Measurements from ENCODE around the gene NHEJ1. TPM values are rescaled to one million over a fixed set of nuclear protein-coding genes. Genes with fewer than 3 reads are reported as not detected.

Gene NHEJ1
- total and polyA plus RNA-seq, 9 of the 15 experiments (the other 6 are each of a cell fraction or from before 2014, with no cell fraction given): 9.0 to 23.7 (median 13.9) TPM

GRCh38 chr2:219078126-219078525, 82.5 kb downstream of the NHEJ1 start (continued):
- TF ChIP-seq DPF2 (IDR thresholded peaks at IDR 0.05) (no peak), CC2D1A (IDR thresholded peaks at IDR 0.05) (no peak), SREBF2 (CRISPR knock-in tag; IDR thresholded peaks at IDR 0.05) (no peak), PTTG1 (tag; IDR thresholded peaks at IDR 0.05; ENCODE audit: low read depth) (no peak), ZNF644 (tag; IDR thresholded peaks at IDR 0.05; ENCODE audit: low read depth) (no peak)
- TF ChIP-seq, protein P1, sequence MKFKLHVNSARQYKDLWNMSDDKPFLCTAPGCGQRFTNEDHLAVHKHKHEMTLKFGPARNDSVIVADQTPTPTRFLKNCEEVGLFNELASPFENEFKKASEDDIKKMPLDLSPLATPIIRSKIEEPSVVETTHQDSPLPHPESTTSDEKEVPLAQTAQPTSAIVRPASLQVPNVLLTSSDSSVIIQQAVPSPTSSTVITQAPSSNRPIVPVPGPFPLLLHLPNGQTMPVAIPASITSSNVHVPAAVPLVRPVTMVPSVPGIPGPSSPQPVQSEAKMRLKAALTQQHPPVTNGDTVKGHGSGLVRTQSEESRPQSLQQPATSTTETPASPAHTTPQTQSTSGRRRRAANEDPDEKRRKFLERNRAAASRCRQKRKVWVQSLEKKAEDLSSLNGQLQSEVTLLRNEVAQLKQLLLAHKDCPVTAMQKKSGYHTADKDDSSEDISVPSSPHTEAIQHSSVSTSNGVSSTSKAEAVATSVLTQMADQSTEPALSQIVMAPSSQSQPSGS (CRISPR knock-in tag; IDR thresholded peaks at IDR 0.05): no peak

DNA sequence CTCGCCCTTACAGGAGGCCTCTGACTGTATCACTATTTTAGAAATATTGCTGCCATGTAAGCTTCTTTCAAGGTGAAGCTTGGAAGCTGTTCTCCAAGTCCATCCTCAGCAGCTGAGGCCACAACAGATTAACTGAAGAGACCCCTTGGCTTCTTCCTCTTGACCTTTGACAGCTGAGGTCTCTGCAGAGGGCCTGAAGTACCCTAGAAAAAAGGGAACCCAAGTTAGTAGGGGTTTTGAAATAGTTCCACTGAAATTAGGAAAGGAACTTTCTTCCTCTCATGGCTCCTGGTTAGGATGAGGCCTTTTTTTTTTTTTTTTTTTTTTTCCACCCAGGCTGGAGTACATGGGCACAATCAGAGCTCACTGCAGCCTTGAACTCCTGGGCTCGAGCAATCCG, 84.4 kb downstream of the NHEJ1 start:
- Histone ChIP-seq H2AFZ (ENCODE audit: low read depth, low read length) (no peak overlapping the region), H3K27ac (ENCODE audit: extremely low read depth, low read depth, low read length) (no peak overlapping the region), H3K9me1 (ENCODE audit: control insufficient read depth, insufficient read depth, low read length) (no peaks in the 10 kb centered on the region), H3K9me3 (replicated peaks; ENCODE audit: control insufficient read depth, insufficient read depth, low read depth, low read length) (no peaks in the 10 kb centered on the region), H3K36me3 (ENCODE audit: control insufficient read depth, insufficient read depth, low read length) (peaks cover 5% of the 10 kb centered on the region; the same call in 1 of the 3 replicates), H3K4me2 (ENCODE audit: insufficient read depth, low read length) (no peak overlapping the region), H3K9ac (ENCODE audit: insufficient read depth in 1 of 2, low read depth in 2 of 2, low read length in 2 of 2) (no peak overlapping the region), H3K4me3 (no peak overlapping the region), H4K20me1 (replicated peaks; ENCODE audit: control insufficient read depth, insufficient read depth, low read length) (no peaks in the 10 kb centered on the region; the same call in 1 of the 2 replicates), H3K4me1 (replicated peaks in 1 of 2; ENCODE audit: control insufficient read depth in 2 of 2, insufficient read depth in 2 of 2, low read length in 2 of 2) (no peaks in the 10 kb centered on the region), H3K79me2 (ENCODE audit: control insufficient read depth, insufficient read depth, low read length) (no peaks in the 10 kb centered on the region), H3K27me3 (ENCODE audit: control insufficient read depth in 2 of 2, insufficient read depth in 2 of 2, low read length in 2 of 2) (no peaks in the 10 kb centered on the region)
- no TSS peak for BruUV-seq (replicated peaks)
- POLR2A ChIA-PET: no interaction called here
- TF ChIP-seq KAT7 (CRISPR knock-in tag; IDR thresholded peaks at IDR 0.05; ENCODE audit: borderline replicate concordance) (no peak), ZNF561 (CRISPR knock-in tag; conservative IDR thresholded peaks at IDR 0.05) (no peak), ETV1 (tag; conservative IDR thresholded peaks at IDR 0.05; ENCODE audit: low read depth) (no peak), TCF15 (CRISPR knock-in tag; IDR thresholded peaks at IDR 0.05) (no peak), ZNF699 (CRISPR knock-in tag; IDR thresholded peaks at IDR 0.05; ENCODE audit: insufficient replicate concordance) (no peak), ZNF785 (CRISPR knock-in tag; IDR thresholded peaks at IDR 0.05) (no peak)
- TF ChIP-seq, protein P2, sequence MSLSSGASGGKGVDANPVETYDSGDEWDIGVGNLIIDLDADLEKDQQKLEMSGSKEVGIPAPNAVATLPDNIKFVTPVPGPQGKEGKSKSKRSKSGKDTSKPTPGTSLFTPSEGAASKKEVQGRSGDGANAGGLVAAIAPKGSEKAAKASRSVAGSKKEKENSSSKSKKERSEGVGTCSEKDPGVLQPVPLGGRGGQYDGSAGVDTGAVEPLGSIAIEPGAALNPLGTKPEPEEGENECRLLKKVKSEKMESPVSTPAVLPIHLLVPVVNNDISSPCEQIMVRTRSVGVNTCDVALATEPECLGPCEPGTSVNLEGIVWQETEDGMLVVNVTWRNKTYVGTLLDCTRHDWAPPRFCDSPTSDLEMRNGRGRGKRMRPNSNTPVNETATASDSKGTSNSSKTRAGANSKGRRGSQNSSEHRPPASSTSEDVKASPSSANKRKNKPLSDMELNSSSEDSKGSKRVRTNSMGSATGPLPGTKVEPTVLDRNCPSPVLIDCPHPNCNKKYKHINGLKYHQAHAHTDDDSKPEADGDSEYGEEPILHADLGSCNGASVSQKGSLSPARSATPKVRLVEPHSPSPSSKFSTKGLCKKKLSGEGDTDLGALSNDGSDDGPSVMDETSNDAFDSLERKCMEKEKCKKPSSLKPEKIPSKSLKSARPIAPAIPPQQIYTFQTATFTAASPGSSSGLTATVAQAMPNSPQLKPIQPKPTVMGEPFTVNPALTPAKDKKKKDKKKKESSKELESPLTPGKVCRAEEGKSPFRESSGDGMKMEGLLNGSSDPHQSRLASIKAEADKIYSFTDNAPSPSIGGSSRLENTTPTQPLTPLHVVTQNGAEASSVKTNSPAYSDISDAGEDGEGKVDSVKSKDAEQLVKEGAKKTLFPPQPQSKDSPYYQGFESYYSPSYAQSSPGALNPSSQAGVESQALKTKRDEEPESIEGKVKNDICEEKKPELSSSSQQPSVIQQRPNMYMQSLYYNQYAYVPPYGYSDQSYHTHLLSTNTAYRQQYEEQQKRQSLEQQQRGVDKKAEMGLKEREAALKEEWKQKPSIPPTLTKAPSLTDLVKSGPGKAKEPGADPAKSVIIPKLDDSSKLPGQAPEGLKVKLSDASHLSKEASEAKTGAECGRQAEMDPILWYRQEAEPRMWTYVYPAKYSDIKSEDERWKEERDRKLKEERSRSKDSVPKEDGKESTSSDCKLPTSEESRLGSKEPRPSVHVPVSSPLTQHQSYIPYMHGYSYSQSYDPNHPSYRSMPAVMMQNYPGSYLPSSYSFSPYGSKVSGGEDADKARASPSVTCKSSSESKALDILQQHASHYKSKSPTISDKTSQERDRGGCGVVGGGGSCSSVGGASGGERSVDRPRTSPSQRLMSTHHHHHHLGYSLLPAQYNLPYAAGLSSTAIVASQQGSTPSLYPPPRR (CRISPR knock-in tag; IDR thresholded peaks at IDR 0.05; ENCODE audit: borderline replicate concordance): no peak
- CTCF ChIA-PET (ENCODE audit: low intra/inter-chr PET ratio): no interaction called here
- ATAC-seq (no peak), DNase-seq (ENCODE audit: extremely low read depth in 1 of 4, low spot score in 3 of 4) (no peak), FAIRE-seq (no peak)
- WGBS (ENCODE audit: insufficient coverage, low coverage, missing lambda C conversion rate): 80% methylated on average over 3 of the region's 3 CpGs
- intact Hi-C loops (cut with micrococcal nuclease): no loop called here
- in situ Hi-C loops (cut with MboI): no loop called here

Data from K562 (cell line).